ENCODE measurements around the gene IMP3.
A peak's percentile ranks its signal among the peaks of the same experiment; 100 is the strongest.
"Not testable (repeated sequence)": the region's sequence is repeated elsewhere in the genome, so short reads cannot be mapped to it uniquely, and the experiment has no call there.

IMP3 gene

DNA sequence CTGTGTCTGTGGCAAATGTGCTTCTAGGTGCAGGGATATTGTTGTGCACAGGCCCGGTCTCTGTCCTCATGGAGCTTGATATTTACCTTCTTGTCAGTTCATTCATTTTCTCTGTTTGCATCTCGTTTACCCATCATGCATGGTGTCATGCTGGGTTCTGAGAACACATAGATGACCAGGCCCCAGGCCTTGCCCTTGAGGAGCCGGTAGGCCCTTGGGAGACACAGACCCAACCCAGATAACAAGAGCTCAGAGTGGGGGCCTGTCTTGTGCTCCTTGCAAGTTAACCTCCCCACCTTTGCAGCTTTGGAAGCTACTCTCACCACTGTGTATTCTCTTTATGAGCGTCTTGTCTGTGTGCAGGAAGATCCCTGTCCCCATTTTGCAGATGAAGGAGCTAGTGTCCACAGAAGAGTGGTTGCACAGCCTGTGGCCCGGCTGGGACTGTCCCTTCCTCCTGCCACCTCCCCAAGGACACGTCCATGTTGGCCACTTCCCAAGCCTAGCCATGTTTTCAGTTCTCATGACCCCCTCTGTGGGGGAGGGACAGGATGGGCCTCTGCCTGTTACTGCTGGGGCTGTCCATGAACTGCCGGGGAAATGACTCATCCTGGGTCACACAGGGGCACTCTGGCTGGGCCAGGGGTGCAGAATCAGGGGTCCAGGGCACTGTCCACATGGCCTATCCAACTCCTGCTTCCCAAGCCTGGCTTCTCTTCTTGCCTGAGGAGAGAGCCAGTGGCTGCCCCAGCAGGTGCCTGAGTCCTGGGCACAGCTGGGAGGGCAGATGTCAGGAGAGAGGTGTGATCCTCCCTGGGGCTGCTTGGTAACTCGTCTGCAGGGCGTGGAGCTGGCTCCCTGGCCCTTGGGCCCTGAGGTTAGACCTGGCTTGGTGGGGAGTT lies 11.1 kb upstream of the IMP3 start:
- no peak for DNase-seq (ENCODE audit: low read depth in 2 of 2)

DNA sequence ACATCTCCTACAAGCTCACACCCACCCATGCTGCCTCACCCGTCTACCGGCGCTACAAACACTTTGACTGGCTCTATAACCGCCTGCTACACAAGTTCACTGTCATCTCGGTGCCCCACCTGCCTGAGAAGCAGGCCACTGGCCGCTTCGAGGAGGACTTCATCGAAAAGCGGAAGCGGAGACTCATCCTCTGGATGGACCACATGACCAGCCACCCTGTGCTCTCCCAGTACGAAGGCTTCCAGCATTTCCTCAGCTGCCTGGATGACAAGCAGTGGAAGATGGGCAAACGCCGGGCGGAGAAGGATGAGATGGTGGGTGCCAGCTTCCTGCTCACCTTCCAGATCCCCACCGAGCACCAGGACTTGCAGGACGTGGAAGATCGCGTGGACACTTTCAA lies 9.8 kb upstream of the IMP3 start:
- no peak for DNase-seq (ENCODE audit: low read depth in 2 of 2)

DNA sequence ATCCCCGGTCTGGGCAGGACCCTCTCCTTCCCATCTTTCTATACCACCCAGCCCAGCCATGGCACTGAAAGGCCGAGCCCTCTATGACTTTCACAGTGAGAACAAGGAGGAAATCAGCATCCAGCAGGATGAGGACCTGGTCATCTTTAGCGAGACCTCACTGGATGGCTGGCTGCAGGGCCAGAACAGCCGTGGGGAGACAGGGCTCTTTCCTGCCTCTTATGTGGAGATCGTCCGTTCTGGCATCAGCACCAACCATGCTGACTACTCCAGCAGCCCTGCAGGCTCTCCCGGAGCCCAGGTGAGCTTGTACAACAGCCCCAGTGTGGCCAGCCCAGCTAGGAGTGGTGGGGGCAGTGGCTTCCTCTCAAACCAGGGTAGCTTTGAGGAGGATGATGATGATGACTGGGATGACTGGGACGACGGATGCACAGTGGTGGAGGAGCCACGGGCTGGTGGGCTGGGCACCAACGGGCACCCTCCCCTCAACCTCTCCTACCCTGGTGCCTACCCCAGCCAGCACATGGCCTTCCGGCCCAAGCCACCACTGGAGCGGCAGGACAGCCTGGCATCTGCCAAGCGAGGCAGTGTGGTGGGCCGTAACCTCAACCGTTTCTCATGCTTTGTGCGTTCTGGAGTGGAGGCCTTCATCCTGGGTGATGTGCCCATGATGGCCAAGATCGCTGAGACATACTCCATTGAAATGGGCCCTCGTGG lies 9.2 kb upstream of the IMP3 start:
- no peak for DNase-seq (ENCODE audit: low read depth in 2 of 2)

DNA sequence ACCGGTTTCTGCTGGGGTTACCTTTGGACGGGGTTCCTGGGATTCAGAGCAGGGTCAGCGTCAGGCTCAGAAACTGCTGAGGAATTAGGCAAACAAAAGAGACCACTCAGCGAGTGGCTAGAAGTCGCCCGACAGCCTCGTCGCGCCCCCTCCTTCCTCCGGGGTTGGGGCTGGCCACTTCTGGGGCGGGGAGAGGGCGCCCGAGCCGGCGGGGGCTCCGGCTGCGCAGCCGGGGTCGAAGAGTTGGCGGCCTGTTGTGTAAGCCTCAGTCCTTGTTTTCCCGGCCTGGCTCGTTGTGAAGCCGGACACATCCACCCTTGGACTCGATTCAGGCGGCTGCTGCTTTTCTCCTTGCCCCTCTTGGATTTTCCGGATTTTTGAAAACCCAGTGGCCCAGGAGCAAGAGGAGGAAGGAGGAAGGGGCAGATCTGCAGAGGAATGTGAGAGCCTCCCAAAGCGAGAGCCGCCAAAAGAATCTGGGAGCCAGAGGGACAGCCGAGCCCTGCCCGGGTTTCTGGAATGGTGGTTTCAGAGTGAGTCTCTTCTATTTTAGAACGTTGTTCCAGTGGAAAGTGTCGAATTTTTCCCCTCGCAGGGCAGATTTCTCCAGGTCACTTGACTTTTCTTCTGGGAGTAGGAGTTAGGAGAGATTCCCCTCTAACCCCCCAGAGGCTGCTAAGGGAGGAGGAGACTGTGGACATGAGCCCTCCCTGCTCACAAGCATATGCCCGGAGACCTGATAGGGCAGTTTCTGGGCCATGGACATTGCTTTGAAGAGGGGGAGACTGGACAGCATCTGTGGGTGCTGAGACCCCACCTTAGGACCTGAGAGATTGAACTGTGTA lies 8.4 kb upstream of the IMP3 start:
- DNase-seq (ENCODE audit: low read depth in 2 of 2), result no peak

DNA sequence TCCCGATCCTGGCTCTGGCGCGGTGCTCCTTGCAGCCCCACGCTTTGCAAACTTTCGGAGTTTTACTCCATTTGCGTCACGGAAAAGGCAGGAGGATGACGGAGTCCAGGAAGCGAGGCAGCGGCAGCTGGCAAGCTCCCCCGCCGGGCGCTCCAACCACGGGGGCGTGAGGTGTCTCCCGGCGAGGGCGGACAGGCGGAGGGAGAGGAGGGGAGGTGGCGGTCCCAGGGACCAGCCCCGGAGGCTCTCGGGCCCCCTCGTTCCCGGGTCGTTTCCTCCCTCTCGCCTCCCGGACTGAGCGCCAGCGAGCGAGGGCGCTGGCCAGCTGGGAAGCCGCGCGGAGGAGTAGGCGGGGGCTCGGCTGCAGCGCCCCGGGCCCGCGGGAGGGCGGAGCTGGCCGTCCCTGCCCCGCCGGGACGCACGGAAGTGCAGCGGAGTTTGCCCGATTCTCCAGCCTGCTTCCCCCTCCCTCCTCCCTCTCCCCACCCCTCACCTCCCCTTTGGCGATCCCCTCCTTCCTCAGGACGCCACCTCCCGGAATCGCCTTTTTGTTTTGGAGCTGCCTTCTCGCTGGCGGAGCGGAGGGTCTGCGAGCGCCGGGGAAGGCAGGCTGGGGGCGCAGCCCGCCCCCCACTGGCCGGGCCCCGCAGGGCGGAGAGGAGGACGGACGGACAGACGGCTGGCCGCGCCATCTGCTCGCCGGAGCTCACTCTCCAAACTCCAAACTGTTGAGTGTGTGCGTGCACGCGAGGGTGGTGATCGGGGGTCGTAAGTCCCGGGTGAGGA lies 7.5 kb upstream of the IMP3 start, which contains the start of gene SNX33:
Gene SNX33, plus strand, starts transcription at position 543 of the 786 bp plus-strand sequence. CDS start 1,191 bp downstream, outside the sequence.
- DNase-seq (ENCODE audit: low read depth in 2 of 2), result no peak

DNA sequence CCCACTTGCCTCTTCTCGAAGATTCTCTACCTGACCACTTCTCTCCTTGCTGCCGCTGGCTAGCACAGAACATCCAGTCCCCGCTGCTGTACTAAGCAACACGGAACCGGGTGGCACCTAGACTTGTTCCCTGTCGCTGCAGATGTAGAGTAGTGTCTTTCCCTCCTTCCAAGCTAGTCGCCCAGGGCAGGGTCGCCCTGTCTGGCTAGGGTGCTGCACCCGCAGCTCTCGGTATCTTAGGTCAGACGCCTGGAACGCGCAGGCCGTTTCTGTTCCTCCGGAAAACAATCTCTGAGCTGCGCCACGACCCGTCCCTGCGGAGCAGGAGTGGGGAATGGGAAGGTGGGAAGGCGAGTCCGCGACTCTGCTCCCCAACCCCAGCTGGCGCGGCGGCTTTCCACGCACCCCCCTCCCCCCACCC lies 6.9 kb upstream of the IMP3 start:
- DNase-seq (ENCODE audit: low read depth in 2 of 2), result no peak

DNA sequence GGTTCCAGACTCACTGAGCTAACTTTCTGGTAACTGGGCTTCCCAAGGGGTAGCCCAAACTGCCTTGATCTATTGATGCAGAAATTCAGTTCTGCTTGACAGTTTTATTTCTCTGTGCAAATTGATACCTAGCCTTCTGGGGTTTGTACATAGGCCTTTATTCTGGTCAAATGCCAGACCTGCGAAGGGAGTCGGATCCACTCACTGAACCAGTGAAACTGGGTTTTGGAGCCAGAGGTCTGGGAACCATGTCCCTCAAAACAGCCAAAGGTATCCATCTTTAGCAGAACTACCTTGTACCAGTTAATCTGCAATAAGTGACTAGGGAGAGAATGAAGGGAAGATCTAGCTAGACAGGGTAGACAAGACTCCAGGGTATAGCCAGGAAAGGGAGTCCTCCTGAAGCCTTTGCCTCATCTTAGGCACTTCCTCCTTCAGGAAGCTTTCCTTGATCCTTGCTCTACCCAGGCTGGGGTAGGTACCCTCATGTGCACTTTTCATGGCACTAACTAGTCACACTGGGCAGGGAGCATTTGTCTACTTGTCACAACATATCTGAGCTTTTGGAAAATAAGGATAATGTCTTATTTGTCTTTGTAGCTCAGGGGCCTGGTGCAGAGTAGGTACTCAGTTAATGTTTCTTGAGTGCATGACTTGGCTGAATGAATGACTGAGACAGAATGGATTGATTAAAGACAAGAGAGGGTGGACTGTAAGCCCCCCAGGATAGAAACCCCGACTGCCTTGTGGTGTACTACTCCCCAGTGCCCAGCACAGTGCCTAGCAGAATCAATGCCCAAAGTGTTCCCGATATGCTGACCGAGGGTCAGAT lies 6.3 kb upstream of the IMP3 start:
- DNase-seq (ENCODE audit: low read depth in 2 of 2), result no peak

DNA sequence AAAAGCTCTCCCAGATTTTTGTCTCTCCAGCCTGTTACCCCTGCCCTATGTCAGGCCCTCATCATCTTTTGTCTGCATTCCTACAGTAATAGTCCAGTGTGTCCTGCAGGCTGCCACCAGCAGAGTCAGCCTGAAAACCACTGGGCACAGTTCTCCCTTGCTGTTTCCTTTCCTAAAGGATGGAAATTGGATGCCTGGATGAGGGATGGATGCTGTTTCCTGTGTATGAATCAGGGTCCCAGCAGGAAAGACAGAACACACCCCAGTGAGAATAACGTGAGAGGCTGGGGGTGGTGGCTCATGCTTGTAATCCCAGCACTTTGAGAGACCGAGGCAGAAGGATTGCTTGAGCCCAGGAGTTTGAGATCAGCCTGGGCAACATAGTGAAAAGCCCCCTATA lies 4.4 kb upstream of the IMP3 start:
- no peak for DNase-seq (ENCODE audit: low read depth in 2 of 2)

DNA sequence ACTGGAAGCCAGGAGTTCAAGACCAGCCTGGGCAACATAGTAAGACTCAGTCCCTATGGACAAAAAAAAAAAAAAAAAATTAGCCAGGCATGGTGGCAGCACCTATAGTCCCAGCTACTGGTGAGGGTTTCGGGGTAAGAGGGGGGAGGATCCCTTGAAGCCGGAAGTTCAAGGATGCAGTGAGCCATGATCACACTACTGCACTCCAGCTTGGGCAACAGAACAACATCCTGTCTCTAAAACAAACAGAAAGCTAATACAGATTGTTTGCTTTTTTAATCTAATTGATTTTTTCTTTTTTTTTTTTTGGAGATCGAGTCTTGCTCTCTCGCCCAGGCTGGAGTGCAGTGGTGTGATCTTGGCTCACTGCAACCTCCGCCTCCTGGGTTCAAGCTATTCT lies 1.6 kb upstream of the IMP3 start:
- DNase-seq (ENCODE audit: low read depth in 2 of 2), result no peak

DNA sequence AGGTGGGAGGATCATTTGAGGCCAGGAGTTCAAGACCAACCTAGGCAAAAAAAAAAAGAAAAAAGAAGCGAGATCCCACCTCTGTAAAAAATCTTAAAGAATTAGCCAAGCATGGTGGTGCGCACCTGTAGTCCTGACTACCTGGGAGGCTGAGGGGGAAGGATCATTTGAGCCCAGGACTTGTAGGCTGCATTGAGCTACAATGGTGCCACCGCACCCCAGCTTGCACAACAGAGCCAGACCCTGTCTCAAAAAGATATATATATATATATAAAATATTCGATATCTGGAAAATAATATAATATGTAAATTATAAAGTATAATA lies 1.1 kb upstream of the IMP3 start:
- DNase-seq (ENCODE audit: low read depth in 2 of 2), result no peak

DNA sequence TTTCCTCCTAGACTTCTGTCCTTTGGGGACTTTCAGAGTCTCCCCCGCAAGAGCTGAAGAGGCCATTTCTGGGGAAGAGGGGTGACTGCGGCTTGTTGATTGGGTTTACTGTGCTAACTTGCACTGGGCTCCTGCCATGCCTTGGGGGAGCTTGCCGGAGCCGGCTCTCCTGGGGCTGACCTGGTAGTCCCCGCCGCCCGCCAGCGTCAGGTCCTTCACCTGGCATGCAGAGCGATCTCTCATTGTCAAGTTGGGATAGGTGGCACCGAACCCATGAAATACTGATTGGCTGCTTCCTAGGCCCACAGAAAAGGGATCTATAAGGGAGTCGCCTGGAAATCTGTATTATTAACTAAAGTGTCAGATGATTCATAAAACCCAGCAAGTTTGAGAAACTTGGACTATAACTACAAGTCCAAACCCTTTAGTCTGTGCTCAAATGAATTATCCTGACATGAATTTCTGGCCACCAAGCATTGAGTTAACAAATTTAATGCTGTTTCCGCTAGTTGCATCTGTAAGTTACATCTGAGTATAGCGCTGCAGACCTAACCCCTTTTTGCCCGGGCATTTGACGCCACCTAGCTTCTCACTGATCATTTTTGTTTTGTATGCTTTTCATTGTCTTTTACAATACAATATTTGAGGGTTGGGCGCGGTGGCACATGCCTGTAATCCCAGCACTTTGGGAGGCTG lies 607 bp upstream of the IMP3 start:
- no peak for DNase-seq (ENCODE audit: low read depth in 2 of 2)

DNA sequence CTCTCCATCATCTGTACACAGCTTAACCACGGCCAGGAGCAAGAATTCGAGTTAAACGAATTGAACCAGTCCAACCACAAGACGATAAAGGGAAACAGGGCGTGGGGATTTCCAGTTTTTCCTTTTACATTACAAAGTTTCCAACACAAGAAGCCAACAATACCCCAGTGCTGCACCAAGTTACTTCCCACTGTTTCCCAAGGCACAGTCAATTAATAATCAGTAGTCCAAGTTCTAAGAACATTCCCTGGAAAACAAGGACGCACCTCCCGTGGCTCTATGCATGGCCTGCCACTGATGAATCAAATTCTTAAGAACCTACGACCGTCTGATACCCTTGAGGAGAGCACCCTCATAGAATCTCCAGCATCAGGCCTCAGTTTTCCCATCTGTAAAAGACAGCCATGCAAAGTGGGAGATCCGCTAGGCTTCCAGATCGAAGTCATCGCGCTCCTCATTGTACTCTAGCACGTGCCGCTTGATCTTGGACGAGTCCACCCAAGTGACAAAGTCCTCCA lies 774 bp downstream of the IMP3 start:
- DNase-seq (ENCODE audit: low read depth in 2 of 2), result no peak

DNA sequence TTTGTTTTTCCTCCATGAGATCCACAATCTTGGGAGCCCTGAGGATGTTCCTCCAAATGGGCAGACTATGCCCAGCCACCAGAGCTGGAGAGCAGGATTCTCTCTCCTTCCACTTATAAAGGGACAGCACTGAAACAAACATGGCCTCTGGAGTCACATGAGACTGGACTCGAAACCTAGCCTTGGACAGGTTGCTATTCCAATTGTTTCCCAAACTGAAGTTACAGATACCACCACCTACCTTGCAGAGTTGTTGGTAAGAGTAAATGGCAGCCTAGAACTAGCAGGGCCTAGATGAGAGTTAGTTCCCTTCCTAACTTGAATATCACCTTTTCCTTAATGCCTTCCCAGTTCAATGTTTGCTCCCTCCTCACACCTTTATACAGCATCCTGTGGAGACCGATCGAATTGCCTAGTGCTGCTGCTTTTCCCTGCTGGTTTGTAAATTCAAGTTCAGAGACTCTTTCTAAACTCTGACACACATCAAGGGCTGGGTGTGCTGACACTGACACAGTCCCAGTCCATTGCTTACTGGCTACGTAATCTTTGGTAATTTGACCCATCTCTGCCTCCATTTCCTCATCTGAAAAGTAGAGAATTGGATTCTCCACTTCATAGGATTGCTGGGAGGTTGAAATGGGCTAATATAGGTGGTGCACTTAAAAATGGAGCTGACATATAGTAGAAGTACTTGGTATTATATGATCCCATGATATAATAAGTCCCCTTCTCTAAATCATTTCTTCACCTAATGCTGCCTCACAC lies 2.6 kb downstream of the IMP3 start:
- no peak for DNase-seq (ENCODE audit: low read depth in 2 of 2)

DNA sequence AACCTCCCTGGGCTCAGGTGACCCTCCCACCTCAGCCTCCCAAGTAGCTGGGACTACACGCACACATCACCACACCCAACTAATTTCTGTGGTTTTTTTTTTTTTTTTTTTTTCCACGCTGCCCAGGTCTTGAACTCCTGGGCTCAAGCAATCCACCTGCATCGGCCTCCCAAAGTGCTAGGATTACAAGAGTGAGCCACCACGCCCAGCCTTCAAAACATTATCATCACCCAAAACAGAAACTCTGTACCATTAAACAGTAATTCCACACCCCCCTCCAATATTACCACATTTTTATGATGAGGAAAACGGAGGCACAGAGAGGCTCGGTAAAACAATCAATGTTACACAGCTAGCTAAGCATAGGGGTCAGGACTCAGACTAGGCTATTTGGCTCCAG lies 4.0 kb downstream of the IMP3 start:
- DNase-seq (ENCODE audit: low read depth in 2 of 2), result no peak

DNA sequence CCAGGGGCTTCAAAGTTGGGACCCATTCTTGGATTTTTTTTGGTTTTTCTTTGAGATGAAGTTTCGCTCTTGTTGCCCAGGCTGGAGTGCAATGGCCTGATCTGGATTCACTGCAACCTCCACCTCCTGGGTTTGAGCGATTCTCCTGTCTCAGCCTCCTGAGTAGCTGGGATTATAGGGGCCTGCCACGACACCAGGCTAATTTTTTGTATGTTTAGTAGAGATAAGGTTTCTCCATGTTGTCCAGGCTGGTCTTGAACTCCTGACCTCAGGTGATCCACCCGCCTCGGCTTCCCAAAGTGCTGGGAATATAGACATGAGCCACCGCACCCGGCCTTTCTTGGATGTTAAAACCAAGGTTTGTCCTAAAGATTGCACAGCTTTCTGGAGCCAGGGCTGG lies 6.1 kb downstream of the IMP3 start:
- not testable (repeated sequence) for DNase-seq (ENCODE audit: low read depth in 2 of 2)

DNA sequence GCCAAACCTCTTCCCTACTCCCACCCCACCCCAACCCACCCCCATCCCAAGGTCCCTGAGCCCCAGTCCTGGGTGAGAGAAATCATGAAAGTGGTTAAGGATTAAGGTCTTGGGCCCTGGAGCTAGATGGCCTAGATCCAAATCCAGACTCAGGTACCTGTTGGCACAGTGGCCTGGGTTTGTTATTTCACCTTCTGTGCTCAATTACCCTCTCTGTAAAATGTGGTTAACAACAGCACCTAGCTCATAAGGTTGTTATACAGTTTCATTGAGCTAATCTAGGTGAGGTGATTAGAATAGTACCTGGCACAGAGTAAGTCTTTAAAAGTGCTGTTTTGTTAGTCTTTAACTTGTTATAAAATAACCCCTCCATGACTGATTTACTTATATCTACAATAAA lies 8.1 kb downstream of the IMP3 start:
- no peak for DNase-seq (ENCODE audit: low read depth in 2 of 2)

DNA sequence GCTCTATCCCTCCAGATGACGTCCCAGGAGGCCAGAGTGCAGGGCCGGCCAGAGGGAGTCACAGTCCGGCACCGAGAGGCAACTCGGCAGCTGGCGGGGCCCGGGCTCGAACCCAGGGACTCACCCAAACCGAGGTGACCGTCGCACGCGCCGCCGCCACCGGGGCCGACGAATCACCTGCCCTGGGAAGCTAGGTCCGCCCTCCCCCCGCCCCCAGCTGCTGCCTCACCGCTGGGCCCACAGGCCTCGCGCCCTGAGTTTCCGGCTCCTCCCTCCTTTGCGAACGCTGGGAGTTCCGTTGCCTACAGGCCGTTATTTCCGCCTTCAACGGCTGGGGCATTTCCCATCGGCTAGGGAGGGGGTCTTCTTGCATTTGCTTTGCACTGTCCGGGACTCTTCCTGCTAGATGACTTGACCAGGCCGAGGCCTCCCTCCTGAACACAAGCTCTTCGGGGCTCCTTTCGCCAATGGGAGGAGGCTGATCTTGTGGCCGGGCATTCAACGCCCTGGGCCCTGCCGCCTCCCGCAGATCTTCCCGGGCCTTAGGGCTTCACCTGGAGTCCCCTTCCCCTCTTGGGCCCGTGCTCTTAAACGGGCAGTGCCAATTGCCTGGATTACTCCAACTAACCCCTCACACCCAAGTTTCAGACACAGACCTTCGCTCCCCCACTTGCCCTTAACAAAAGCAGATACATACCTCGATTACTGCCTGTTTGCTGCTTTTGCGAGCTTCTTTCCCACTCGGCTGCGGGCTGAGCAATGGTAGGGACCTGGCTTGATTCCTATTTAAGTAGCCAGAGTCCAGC lies 14.3 kb downstream of the IMP3 start, which contains the start of gene SNUPN:
Gene SNUPN, minus strand, starts transcription at position 184 of the 806 bp plus-strand sequence. CDS start 4,674 bp downstream, outside the sequence.
- peak; percentile 90 to 92 for DNase-seq (ENCODE audit: low read depth in 2 of 2)

DNA sequence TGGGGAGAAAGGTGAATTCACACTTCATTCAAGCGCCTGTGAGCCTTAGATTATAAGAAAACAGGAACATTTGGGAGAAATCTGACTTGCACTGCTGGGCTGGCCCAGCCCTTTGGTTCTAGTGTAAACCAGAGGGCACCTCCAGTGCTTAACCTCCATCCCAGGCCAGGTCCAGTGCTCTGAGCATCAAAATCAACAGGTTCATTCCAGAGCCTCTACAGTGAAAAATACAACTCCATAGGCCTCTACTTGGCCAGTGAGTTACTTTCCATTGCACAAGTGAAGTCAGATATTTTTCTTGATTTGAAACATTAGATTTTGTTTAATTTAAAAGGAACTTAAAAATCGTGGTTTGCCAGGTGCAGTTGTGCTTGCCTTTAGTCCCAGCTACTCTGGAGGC lies 17.5 kb downstream of the IMP3 start:
- no peak for DNase-seq (ENCODE audit: low read depth in 2 of 2)
